Panc1 (cell line): Measurements from ENCODE around the gene TLCD3B. TPM values are rescaled to one million over a fixed set of nuclear protein-coding genes. Genes with fewer than 3 reads are reported as not detected.
A peak's percentile ranks its signal among the peaks of the same experiment; 100 is the strongest.

Source experiments
- ATAC-seq: fragments of 200-7000 bp; cut with Tn5 transposase; 2 replicates; pipeline ENCODE4 v1.9.1; 2020; ENCODE audit warnings: mild to moderate bottlenecking, moderate library complexity
- BruUV-seq: library from RNA; stranded (reverse); fragments of 400-500 nt; replicated peaks from 2 replicates; lab custom pipeline; 2021; lab: Mats Ljungman, UMichigan
- CTCF ChIA-PET: fragments of 300-600 bp; sonication (Branson Sonifier 250); formaldehyde crosslinking; loops from one replicate; lab custom pipeline; 2022; ENCODE audit warnings: antibody characterized with exemption; lab: Charles Lee
- POLR2A ChIA-PET: fragments of 300-600 bp; sonication (Branson Sonifier 250); formaldehyde crosslinking; loops from one replicate; lab custom pipeline; 2022; ENCODE audit warnings: antibody characterized with exemption; lab: Charles Lee
- DNase-seq: peaks from one replicate; pipeline ENCODE4 v3.0.0-alpha.2; 2010; ENCODE audit warnings: low read depth, low spot score
- H3K27ac ChIP-seq: 2 replicates; pipeline ENCODE4 v1.5.1; 2011; ENCODE audit warnings: mild to moderate bottlenecking, low read length, inconsistent platforms
- H3K27me3 ChIP-seq: fragments of 200-500 bp; sonication (Bioruptor generic); 2 replicates; pipeline ENCODE4 v1.6.0; 2014; ENCODE audit warnings: low read length, inconsistent platforms; ENCODE audit not compliant: control insufficient read depth, insufficient read depth
- H3K36me3 ChIP-seq: fragments of 200-500 bp; sonication (Bioruptor generic); 2 replicates; pipeline ENCODE4 v1.5.1; 2014; ENCODE audit warnings: inconsistent platforms, mild to moderate bottlenecking, low read length, moderate library complexity; ENCODE audit not compliant: control insufficient read depth, insufficient read depth
- H3K4me1 ChIP-seq: 2 replicates; pipeline ENCODE4 v1.5.1; 2011; ENCODE audit warnings: inconsistent platforms, mild to moderate bottlenecking, low read length, moderate library complexity; ENCODE audit not compliant: control insufficient read depth, insufficient read depth
- H3K4me3 ChIP-seq, 2 experiments: 2 replicates each; pipeline ENCODE4 v1.5.1; 2011 to 2012; ENCODE audit warnings: low read depth in 2 of 2, low read length in 2 of 2, mild to moderate bottlenecking in 2 of 2, inconsistent platforms in 1 of 2, moderate library complexity in 1 of 2
- H3K9me3 ChIP-seq: fragments of 200-500 bp; sonication (Bioruptor generic); 2 replicates; pipeline ENCODE4 v1.5.1; 2014; ENCODE audit warnings: low read depth, mild to moderate bottlenecking, inconsistent platforms, low read length, moderate library complexity; ENCODE audit not compliant: control insufficient read depth, insufficient read depth
- POLR2AphosphoS5 ChIP-seq: IDR thresholded peaks from 2 replicates; pipeline ENCODE4 v1.6.1; 2012; ENCODE audit warnings: mild to moderate bottlenecking, low read depth, low read length, moderate library complexity
- SIN3A ChIP-seq: IDR thresholded peaks from 2 replicates; pipeline ENCODE4 v1.6.1; 2012; ENCODE audit warnings: low read depth, mild to moderate bottlenecking, low read length, moderate library complexity, borderline replicate concordance; ENCODE audit not compliant: insufficient read depth
- TCF7L2 ChIP-seq: IDR thresholded peaks from 2 replicates; pipeline ENCODE4 v1.6.1; 2011; ENCODE audit warnings: mild to moderate bottlenecking, low read depth, low read length, inconsistent platforms
- in situ Hi-C: cut with HindIII; loops from 2 replicates; pipeline ENCODE4 v1.10.0; 2016; ENCODE audit warnings: low sequenced_read_pairs, low pct_unique_long_range_greater_than_20kb
- intact Hi-C: fragments of 100-400 bp; cut with micrococcal nuclease; formaldehyde crosslinking; loops from one replicate; pipeline ENCODE4 v1.10.0; 2022; ENCODE audit not compliant: unreplicated experiment
- total RNA-seq: library from RNA; stranded (reverse); gene quantifications from one replicate; pipeline ENCODE4 v1.2.1, GENCODE V29; 2021; ENCODE audit not compliant: unreplicated experiment
- TF ChIP-seq, protein P1 (sequence below): fragments of 450-650 bp; IDR thresholded peaks from 2 replicates; pipeline ENCODE4 v1.5.1; 2017; ENCODE audit warnings: mild to moderate bottlenecking
- TF ChIP-seq, protein P2 (sequence below), 2 experiments: IDR thresholded peaks; 2 replicates each; pipeline ENCODE4 v1.6.1; 2011 to 2012; ENCODE audit warnings: low read depth in 2 of 2, control low read depth in 1 of 2, low read length in 1 of 2, mild to moderate bottlenecking in 1 of 2, moderate library complexity in 1 of 2; ENCODE audit not compliant: insufficient read depth in 1 of 2

Gene TLCD3B
- total RNA-seq, 1 experiment from 2014 or later, result 3.5 TPM

- TF ChIP-seq, protein P1, sequence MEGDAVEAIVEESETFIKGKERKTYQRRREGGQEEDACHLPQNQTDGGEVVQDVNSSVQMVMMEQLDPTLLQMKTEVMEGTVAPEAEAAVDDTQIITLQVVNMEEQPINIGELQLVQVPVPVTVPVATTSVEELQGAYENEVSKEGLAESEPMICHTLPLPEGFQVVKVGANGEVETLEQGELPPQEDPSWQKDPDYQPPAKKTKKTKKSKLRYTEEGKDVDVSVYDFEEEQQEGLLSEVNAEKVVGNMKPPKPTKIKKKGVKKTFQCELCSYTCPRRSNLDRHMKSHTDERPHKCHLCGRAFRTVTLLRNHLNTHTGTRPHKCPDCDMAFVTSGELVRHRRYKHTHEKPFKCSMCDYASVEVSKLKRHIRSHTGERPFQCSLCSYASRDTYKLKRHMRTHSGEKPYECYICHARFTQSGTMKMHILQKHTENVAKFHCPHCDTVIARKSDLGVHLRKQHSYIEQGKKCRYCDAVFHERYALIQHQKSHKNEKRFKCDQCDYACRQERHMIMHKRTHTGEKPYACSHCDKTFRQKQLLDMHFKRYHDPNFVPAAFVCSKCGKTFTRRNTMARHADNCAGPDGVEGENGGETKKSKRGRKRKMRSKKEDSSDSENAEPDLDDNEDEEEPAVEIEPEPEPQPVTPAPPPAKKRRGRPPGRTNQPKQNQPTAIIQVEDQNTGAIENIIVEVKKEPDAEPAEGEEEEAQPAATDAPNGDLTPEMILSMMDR, result no peak
- TF ChIP-seq, protein P2, sequence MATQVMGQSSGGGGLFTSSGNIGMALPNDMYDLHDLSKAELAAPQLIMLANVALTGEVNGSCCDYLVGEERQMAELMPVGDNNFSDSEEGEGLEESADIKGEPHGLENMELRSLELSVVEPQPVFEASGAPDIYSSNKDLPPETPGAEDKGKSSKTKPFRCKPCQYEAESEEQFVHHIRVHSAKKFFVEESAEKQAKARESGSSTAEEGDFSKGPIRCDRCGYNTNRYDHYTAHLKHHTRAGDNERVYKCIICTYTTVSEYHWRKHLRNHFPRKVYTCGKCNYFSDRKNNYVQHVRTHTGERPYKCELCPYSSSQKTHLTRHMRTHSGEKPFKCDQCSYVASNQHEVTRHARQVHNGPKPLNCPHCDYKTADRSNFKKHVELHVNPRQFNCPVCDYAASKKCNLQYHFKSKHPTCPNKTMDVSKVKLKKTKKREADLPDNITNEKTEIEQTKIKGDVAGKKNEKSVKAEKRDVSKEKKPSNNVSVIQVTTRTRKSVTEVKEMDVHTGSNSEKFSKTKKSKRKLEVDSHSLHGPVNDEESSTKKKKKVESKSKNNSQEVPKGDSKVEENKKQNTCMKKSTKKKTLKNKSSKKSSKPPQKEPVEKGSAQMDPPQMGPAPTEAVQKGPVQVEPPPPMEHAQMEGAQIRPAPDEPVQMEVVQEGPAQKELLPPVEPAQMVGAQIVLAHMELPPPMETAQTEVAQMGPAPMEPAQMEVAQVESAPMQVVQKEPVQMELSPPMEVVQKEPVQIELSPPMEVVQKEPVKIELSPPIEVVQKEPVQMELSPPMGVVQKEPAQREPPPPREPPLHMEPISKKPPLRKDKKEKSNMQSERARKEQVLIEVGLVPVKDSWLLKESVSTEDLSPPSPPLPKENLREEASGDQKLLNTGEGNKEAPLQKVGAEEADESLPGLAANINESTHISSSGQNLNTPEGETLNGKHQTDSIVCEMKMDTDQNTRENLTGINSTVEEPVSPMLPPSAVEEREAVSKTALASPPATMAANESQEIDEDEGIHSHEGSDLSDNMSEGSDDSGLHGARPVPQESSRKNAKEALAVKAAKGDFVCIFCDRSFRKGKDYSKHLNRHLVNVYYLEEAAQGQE (IDR thresholded peaks at IDR 0.05; ENCODE audit: insufficient read depth in 1 of 2, low read depth in 2 of 2, low read length in 1 of 2), result no peak
- TF ChIP-seq POLR2AphosphoS5 (no peak), TCF7L2 (no peak), SIN3A (no peak)
- Histone ChIP-seq H3K27ac (no peak overlapping the region), H3K9me3 (no peaks in the 10 kb centered on the region), H3K36me3 (no peaks in the 10 kb centered on the region), H3K27me3 (no peaks in the 10 kb centered on the region), H3K4me3 (peak overlapping the region; percentile 25 to 34; a peak in 3 of 4 replicates), H3K4me1 (peaks cover 9% of the 10 kb centered on the region)
- DNase-seq, result no peak
- intact Hi-C loops (no loop called here), in situ Hi-C loops (no loop called here)
- no TSS peak for BruUV-seq
- ChIA-PET POLR2A (no interaction called here), CTCF (interaction anchor here (0.5 to 1.3 kb wide), 8 partner anchors 12 to 474 kb away, joined by 3 to 9 read pairs (median 4); no protein-coding TSS in a partner anchor)
- peak; percentile 36; the same call in 1 of the 2 replicates for ATAC-seq
These were observed 427 bp upstream of the TLCD3B start for GRCh38 chr16:30031477-30031918.

DNA sequence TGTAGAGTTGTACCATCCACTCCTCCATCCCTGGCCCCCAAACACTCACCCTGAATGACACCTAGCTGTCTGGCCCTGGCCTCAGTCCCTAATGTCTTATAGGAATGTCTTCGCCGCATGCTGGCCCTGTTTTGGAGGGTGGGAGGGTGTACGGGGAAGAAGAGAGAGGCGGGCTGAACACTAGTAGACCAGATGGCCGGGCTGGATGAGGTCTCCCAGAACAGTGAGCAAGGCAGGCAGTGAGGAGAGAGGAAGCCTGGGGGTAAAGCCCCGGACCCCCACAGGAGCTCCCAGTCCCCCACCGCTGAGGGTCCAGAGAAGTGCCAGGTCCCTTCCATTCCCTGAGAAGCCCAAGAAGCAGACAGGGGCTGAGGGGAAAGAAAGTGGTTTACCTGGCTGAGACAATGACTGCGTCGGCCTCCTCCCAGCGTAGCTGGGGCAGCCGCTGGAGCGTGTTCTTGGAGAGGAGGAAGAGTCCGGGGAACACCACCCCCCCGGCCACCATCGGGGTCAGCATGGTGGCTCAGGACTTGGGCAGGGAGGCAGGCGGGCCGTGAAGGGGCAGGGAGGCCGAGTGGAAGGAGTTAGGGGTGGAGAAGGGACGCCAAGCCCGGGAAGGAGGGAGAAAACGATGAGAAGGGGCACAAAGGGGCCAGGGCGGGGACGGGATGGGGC, 923 bp downstream of the TLCD3B start:
- BruUV-seq, result no TSS peak
- Histone ChIP-seq H3K27me3 (no peaks in the 10 kb centered on the region), H3K4me1 (peaks cover 9% of the 10 kb centered on the region), H3K4me3 (peak overlapping the region in 1 of 2 experiments; percentile 3; a peak in 1 of 4 replicates), H3K9me3 (no peaks in the 10 kb centered on the region), H3K27ac (no peak overlapping the region), H3K36me3 (no peaks in the 10 kb centered on the region)
- ChIA-PET CTCF (no interaction called here), POLR2A (no interaction called here)
- in situ Hi-C loops (no loop called here), intact Hi-C loops (no loop called here)
- DNase-seq, result no peak
- no peak for ATAC-seq
- TF ChIP-seq, protein P2 (IDR thresholded peaks at IDR 0.05; ENCODE audit: insufficient read depth in 1 of 2, low read depth in 2 of 2, low read length in 1 of 2), result no peak
- no peak for TF ChIP-seq POLR2AphosphoS5
- TF ChIP-seq SIN3A, result no peak
- no peak for TF ChIP-seq TCF7L2
- TF ChIP-seq, protein P1, result no peak
